Activated CD4-positive, alpha-beta T cell treated with anti-CD3 and anti-CD28 coated beads, Interleukin-2, amount 50 U/mL, for 4 hours (primary cell): ENCODE measurements around the gene ZNF431.
"Not testable (repeated sequence)": the region's sequence is repeated elsewhere in the genome, so short reads cannot be mapped to it uniquely, and the experiment has no call there.

Experiments
- DNase-seq, 2 experiments: peaks; one replicate each; pipeline ENCODE4 v3.0.0-alpha.2; 2020

Gene ZNF431

GRCh38 chr19:21148681-21149080, 6.8 kb downstream of the ZNF431 start:
- DNase-seq, result no peak

GRCh38 chr19:21149877-21150276, 8.0 kb downstream of the ZNF431 start:
- DNase-seq, result no peak

GRCh38 chr19:21151460-21151859, 9.6 kb downstream of the ZNF431 start:
- DNase-seq, result no peak

GRCh38 chr19:21158523-21159135, 16.8 kb downstream of the ZNF431 start:
- DNase-seq, result no peak

- no peak for DNase-seq
Measured at GRCh38 chr19:21164541-21164940, 22.7 kb downstream of the ZNF431 start.

GRCh38 chr19:21166436-21166835, 24.6 kb downstream of the ZNF431 start:
- DNase-seq, result no peak

GRCh38 chr19:21197590-21198295, 55.9 kb downstream of the ZNF431 start:
- DNase-seq, result no peak

GRCh38 chr19:21202865-21203494, 61.1 kb downstream of the ZNF431 start:
- no peak for DNase-seq

GRCh38 chr19:21210037-21210621, 68.3 kb downstream of the ZNF431 start:
- DNase-seq, result no peak

GRCh38 chr19:21221693-21222092, 79.9 kb downstream of the ZNF431 start:
- no peak for DNase-seq

- not testable (repeated sequence) for DNase-seq
Measured at GRCh38 chr19:21229938-21230337, 88.1 kb downstream of the ZNF431 start.

GRCh38 chr19:21233691-21234090, 91.9 kb downstream of the ZNF431 start:
- DNase-seq, result no peak

- not testable (repeated sequence) for DNase-seq
Measured at GRCh38 chr19:21236751-21237150, 94.9 kb downstream of the ZNF431 start.

GRCh38 chr19:21238670-21239069, 96.8 kb downstream of the ZNF431 start:
- no peak for DNase-seq
